H1 (cell line): ENCODE data around the gene ATP4A.

Experiments
- CHD2 ChIP-seq: IDR thresholded peaks from 2 replicates; pipeline ENCODE4 v1.6.1; 2012; ENCODE audit warnings: low read length, improper control_type of control experiment
- CTCF ChIP-seq, 3 experiments: IDR thresholded peaks; 1 replicate in 2 of 3; 2 replicates in 1 of 3; pipeline versions ENCODE4 v1.5.1 to v1.6.1; 2011; ENCODE audit warnings: low read length in 3 of 3, mild to moderate bottlenecking in 3 of 3, inconsistent platforms in 2 of 3, low read depth in 1 of 3, moderate library complexity in 1 of 3; ENCODE audit not compliant: insufficient read depth in 1 of 3; ENCODE audit errors: control extremely low read depth in 1 of 3
- GABPA ChIP-seq: IDR thresholded peaks from 2 replicates; pipeline ENCODE4 v1.6.1; 2011; ENCODE audit warnings: mild to moderate bottlenecking, low read length, moderate library complexity, borderline replicate concordance; ENCODE audit not compliant: insufficient read depth
- GTF2F1 ChIP-seq: IDR thresholded peaks from 2 replicates; pipeline ENCODE4 v1.6.1; 2012; ENCODE audit warnings: low read depth, low read length, improper control_type of control experiment, borderline replicate concordance
- JUND ChIP-seq: IDR thresholded peaks from 2 replicates; pipeline ENCODE4 v1.6.1; 2011; ENCODE audit warnings: mild to moderate bottlenecking, improper control_type of control experiment, low read length
- POLR2A ChIP-seq, 2 experiments: IDR thresholded peaks; 1 replicate in 1 of 2; 2 replicates in 1 of 2; pipeline ENCODE4 v1.6.1; 2011; ENCODE audit warnings: low read depth in 2 of 2, low read length in 2 of 2, mild to moderate bottlenecking in 2 of 2; ENCODE audit errors: control extremely low read depth in 1 of 2
- RAD21 ChIP-seq, 2 experiments: IDR thresholded peaks in 1 of 2; conservative IDR thresholded peaks in 1 of 2; 2 replicates each; pipeline ENCODE4 v1.6.1; 2011; ENCODE audit warnings: low read depth in 2 of 2, low read length in 2 of 2, improper control_type of control experiment in 1 of 2, inconsistent platforms in 1 of 2, mild to moderate bottlenecking in 1 of 2, moderate library complexity in 1 of 2
- TEAD4 ChIP-seq: IDR thresholded peaks from 2 replicates; pipeline ENCODE4 v1.6.1; 2012; ENCODE audit warnings: low read depth, low read length, inconsistent platforms, mixed read lengths
- USF2 ChIP-seq: IDR thresholded peaks from 2 replicates; pipeline ENCODE4 v1.6.1; 2011; ENCODE audit warnings: low read length, improper control_type of control experiment

DNA sequence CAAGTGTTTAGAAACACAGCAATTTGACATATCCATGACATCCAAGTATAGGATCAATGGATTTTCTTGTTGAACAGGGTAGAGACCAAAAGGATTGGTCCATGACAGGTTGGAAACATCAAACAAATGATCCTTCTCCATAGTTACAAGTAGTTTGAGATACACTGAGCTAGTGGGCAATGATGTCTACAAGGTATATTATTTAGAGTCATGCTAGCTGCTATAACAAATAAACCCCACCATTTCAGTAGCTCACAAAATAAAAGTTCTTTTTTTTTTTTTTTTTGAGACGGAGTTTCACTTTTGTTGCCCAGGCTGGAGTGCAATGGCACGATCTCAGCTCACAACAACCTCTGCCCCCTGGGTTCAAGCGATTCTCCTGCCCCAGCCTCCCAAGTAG, 44.2 kb upstream of the ATP4A start:
- TF ChIP-seq CTCF (IDR thresholded peaks at IDR 0.05; ENCODE audit: control extremely low read depth in 1 of 3, insufficient read depth in 1 of 3, low read depth in 1 of 3, low read length in 3 of 3), result no peak
- no peak for TF ChIP-seq JUND
- TF ChIP-seq GABPA, result no peak
- no peak for TF ChIP-seq POLR2A (IDR thresholded peaks at IDR 0.05; ENCODE audit: control extremely low read depth in 1 of 2, low read depth in 2 of 2, low read length in 2 of 2)
- no peak for TF ChIP-seq TEAD4
- TF ChIP-seq RAD21 (IDR thresholded peaks at IDR 0.05 in 1 of 2, conservative IDR thresholded peaks at IDR 0.05 in 1 of 2; ENCODE audit: low read depth in 2 of 2, low read length in 2 of 2), result no peak
- no peak for TF ChIP-seq CHD2
- TF ChIP-seq USF2, result no peak
- no peak for TF ChIP-seq GTF2F1
